Left renal cortex interstitium (tissue), 4 donors: ENCODE results near the gene PRMT6. TPM values are rescaled to one million over a fixed set of nuclear protein-coding genes. Genes with fewer than 3 reads are reported as not detected.
"Not testable (repeated sequence)": the region's sequence is repeated elsewhere in the genome, so short reads cannot be mapped to it uniquely, and the experiment has no call there.

Experiments
- DNase-seq, 4 donors: peaks; one replicate each; pipeline ENCODE4 v3.0.0-alpha.2; 2013; ENCODE audit warnings: low read depth in 4 of 4, low spot score in 2 of 4, missing footprints in 1 of 4
- polyA plus RNA-seq, 4 donors: library from polyadenylated mRNA; unstranded; fragments of 120-200 nt; gene quantifications; one replicate each; pipeline ENCODE4 v1.2.1, GENCODE V29; 2013; ENCODE audit not compliant: insufficient read length in 4 of 4

Gene PRMT6
- 10 to 100 TPM; 40.6 to 48.3 (median 43.3) TPM for polyA plus RNA-seq

- DNase-seq: peak; percentile 43 to 77 (median 72)
These were observed at the start of gene PRMT6 for GRCh38 chr1:107056426-107057196. TSS of gene PRMT6 (plus strand) at chr1:107056674. CDS start at chr1:107056716, 42 bp downstream.

DNA sequence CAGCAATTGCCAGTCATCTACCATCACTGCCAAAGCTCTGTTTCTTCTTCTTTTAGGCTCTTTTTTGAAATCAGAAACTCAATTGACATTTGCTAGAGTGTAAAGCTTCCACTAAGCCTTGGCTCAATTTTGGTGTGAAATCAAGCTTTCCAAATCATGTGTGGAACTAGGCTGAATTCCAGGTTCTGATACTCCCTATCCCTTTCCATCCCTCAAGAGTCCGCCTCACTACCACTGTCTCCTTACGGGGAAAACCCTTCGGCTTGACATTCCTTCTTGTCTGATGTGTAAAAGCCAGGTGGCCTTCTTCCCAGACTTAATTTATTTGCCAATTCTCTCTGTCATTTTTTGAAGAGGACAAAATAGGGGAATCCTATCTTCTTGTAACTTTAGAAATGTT, 47.2 kb upstream of the PRMT6 start:
- no peak for DNase-seq

DNA sequence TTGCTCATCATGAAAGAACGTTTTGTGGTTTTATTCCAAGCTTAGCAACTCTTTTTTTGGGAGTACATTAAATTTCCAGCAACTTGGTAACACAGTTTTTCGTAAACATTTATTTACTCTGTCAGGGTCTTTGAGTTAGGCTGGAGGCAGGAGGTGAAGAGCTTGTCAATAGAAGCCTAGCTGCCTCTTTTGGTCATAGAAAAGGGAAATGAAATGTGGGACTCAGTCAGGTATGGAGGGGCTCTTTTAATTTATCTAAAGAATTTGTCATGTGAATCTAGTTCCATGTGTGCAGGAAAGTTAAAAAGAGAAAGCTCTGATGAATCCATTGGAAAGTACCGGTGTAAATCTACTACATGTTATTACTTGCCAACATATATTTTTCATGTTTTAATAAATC, 45.9 kb upstream of the PRMT6 start:
- DNase-seq: no peak

- no peak for DNase-seq
These were observed 40.0 kb upstream of the PRMT6 start for GRCh38 chr1:107016376-107016978.

DNA sequence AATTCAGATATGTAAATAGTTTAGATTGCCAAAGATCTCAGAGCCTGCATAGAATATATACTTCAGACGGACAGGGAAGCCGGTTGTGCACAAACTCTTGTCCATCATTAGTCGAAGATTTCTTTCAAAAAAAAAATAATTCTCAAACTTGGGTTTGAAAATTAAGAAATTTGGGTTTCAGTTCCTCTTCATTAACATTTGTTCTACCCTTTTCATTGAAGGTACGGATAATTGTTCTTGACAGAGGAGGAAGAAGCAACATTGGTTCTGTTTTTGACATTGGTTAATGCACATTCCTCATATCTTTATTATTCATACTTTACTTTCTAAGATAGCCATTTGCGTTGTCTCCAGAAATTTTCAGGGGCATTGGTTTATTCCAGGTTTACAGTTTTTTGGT, 38.0 kb upstream of the PRMT6 start:
- no peak for DNase-seq

DNA sequence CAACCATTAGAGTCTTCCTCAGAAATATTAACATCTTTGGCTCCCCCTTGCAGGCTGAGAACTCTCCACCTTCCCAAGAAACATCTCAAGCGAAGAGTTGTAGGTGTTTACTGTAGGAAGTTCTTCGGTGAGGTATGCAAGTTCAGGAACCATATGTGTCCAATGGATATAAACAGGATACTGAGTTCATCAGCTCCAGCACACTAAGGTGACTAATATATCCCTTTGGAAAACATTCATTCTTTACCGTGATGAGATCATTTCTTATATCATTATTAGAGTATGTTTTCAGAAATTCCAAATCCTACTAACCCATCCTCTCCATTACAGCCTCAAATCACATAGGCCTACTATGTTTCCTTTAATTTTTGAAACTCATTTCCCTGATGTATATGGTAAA, 37.3 kb upstream of the PRMT6 start:
- DNase-seq: no peak

- DNase-seq: not testable (repeated sequence)
These were observed 17.6 kb upstream of the PRMT6 start for GRCh38 chr1:107038874-107039273.

DNA sequence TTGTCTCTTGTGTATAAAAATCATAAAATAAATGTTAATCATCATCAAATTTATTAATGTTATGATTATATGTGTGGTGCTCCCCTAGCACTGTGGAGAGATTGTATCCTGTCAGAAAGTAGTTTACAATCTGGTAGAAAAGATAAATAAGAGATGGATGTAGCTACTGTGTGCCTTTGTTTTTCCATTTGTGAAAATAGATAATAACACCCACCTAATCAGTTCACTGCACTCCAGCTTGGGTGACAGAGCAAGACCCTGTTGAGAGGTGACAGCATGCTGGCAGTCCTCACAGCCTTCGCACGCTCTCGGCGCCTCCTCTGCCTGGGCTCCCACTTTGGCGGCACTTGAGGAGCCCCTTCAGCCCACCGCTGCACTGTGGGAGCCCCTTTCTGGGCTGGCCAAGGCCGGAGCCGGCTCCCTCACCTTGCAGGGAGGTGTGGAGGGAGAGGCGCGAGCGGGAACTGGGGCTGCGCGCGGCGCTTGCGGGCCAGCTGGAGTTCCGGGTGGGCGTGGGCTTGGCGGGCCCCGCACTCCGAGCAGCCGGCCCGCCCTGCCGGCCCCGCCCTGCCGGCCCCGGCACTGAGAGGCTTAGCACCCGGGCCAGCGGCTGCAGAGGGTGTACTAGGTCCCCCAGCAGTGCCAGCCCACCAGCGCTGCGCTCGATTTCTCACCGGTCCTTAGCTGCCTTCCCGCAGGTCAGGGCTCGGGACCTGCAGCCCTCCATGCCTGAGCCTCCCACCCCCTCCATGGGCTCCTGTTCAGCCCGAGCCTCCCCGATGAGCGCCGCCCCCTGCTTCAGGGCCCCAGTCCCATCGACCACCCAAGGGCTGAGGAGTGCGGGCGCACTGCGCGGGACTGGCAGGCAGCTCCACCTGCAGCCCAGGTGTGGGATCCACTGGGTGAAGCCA, 11.9 kb upstream of the PRMT6 start:
- not testable (repeated sequence) for DNase-seq

GRCh38 chr1:107047602-107048001, 8.9 kb upstream of the PRMT6 start:
- DNase-seq: no peak

- no peak for DNase-seq
These were observed 8.2 kb upstream of the PRMT6 start for GRCh38 chr1:107048241-107048640.

GRCh38 chr1:107051266-107051665, 5.2 kb upstream of the PRMT6 start:
- DNase-seq: no peak

GRCh38 chr1:107055919-107056425, 502 bp upstream of the PRMT6 start:
- not testable (repeated sequence) for DNase-seq

DNA sequence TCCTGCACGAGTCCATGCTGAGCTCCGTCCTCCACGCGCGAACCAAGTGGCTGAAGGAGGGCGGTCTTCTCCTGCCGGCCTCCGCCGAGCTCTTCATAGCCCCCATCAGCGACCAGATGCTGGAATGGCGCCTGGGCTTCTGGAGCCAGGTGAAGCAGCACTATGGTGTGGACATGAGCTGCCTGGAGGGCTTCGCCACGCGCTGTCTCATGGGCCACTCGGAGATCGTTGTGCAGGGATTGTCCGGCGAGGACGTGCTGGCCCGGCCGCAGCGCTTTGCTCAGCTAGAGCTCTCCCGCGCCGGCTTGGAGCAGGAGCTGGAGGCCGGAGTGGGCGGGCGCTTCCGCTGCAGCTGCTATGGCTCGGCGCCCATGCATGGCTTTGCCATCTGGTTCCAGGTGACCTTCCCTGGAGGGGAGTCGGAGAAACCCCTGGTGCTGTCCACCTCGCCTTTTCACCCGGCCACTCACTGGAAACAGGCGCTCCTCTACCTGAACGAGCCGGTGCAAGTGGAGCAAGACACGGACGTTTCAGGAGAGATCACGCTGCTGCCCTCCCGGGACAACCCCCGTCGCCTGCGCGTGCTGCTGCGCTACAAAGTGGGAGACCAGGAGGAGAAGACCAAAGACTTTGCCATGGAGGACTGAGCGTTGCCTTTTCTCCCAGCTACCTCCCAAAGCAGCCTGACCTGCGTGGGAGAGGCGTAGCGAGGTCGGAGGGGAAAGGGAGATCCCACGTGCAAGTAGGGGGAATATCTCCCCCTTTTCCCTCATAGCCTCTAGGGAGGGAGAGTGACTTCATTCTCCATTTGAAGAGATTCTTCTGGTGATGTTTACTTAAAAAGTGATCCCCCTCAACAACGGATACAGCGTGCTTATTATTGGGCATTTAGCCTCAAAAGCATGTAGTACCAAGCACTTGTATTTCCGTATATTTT, 991 bp downstream of the PRMT6 start:
- peak; percentile 36 to 65 (median 61) for DNase-seq

DNA sequence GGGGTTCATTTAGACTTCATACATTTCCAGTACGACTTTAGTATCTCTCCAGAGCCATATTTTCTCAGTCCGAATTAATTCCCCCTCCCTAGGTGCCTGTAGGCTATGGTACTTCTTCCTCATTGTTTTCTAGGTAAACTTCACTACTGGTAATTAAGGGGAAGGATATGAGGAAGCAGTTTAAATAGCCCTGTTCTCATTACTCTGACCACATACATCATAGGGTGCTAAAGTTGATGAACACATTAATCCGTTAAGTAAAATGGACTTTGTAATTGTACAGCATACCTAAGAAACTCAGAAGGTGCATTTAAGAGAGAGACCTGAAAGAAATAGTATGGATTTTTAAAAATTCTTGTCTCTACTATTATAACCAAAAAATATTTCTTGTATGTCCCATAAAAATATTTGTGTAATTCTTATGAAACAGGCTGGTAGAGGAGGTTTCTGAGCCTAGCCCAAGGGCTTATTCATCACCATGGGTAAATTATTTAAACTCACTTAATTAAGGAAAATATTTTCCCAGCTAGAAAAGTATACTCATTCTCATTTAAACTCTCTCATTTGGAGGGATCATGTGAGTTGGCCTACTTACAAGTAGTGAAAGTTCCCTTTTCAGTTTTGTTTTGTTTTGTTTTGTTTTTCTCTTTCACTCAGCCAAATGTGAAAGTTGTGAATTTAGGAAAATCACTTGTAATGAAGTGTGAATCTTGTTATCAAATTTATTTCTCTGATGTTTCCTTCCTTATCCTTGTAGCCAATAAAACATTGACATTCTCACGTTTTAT, 2.0 kb downstream of the PRMT6 start:
- no peak for DNase-seq

DNA sequence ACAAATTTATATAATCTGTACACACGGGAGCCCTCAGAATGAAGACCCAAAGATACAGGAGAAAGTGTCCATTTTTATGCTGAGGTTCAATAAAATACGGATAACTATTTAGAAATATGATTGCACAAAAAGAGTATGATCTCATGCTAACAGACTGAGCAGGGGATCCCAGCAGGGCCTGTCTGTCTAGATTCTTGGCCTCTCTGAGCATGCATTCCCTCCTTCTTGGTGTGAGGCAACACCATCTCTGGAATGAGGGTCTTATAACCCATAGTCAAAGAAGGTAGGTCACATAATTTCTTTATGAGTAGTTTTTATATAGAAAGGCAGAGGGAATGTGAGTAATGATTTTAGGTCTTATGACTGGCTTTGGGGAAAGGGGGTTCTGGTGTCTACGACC, 5.4 kb downstream of the PRMT6 start:
- no peak for DNase-seq

- DNase-seq: no peak
These were observed 17.0 kb downstream of the PRMT6 start for GRCh38 chr1:107073493-107073892.

GRCh38 chr1:107076841-107077240, 20.4 kb downstream of the PRMT6 start:
- DNase-seq: no peak

DNA sequence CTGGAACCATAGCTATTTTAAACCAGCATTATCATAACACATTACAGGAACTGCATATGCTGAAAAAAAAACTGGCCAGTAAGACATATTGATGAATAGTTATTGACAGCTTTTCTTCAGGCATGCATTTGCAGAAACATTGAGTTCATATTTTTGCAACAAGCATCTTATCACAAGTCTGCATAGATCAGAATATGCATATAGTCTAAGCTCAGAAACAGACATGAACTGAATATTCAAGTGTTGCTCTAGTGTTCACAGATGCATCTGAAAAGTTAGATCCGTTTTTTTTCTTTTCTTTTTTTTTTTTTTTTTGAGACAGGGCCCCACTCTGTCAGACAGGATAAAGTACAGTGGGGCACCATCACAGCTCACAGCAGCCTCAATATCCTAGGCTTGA, 22.8 kb downstream of the PRMT6 start:
- no peak for DNase-seq

- DNase-seq: no peak
These were observed 24.6 kb downstream of the PRMT6 start for GRCh38 chr1:107081102-107081501.
